ENCODE data around the gene PKP2.
"Not testable (repeated sequence)": the region's sequence is repeated elsewhere in the genome, so short reads cannot be mapped to it uniquely, and the experiment has no call there.

PKP2 gene

DNA sequence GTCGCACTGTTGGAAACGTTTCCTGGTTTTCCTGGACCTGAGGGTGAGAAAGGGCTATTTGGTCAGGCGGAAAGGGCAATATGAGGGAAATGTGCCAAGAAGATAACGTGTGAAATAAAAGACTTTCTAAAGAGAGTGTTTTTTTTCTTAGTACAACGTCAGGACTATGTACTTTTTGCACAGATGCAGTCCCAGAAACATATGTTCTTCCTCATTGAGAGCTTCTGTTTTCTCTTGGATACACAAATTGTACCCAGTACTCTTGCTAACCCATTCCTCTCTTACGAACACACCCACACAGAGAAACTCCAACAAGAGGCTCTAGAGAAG, 669 bp upstream of the PKP2 start:
- no peak for DNase-seq (ENCODE audit: extremely low read depth in 1 of 2, low read depth in 1 of 2)

DNA sequence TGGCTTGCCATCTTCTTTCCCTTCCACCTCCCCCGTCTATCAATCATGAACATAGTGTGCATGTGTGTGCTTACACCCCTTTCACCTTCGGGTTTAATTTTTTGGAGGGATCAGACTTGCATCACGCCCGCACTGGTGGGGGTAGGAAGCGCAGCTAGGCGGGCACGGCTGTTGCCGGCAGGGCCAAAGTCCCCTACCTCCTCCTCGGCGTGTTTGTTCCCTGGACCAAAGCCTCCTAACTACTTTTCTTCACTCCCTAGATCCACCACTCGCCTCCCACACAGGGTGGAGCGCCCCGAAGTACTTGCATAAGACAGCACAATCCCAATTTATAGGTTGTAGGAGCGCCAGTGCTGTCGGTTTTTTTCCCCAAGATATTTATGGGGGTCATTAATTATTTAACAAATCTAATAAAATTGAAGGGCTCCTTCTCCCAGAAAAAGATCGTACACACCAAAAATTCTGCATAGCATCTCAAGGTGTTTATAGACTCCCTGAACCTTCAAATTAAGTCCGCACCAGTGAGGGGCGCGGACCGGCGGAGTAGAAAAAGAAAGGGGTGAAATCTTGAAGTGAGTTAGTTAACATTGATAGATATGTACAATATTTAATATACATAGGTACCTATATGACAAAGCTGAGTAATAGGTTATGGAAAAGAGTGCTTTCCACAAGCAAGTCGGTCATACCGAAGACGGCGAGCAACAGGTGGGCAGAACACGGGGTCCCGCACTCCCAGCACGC, 717 bp downstream of the PKP2 start:
- no peak for DNase-seq (ENCODE audit: extremely low read depth in 1 of 2, low read depth in 1 of 2)

DNA sequence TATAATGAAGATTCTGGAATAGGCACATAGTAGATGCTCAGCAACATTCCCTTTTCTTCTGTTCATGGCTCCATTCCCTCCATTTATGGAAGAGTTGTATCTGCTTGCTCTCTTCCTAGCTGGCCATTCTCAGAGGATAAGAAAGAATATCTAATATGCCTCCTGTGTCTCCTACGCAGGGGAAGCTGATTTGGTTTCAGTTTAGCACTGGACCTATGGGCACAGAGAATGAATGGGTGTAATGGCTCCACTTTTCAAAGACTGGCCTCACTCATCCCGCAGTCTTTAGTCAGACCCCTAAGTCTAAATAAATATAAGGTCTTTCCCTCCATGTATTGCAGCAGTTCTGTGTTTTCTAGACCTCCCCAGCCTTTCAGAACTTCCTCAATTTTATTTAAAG, 2.0 kb downstream of the PKP2 start:
- DNase-seq (ENCODE audit: extremely low read depth in 1 of 2, low read depth in 1 of 2), result no peak

DNA sequence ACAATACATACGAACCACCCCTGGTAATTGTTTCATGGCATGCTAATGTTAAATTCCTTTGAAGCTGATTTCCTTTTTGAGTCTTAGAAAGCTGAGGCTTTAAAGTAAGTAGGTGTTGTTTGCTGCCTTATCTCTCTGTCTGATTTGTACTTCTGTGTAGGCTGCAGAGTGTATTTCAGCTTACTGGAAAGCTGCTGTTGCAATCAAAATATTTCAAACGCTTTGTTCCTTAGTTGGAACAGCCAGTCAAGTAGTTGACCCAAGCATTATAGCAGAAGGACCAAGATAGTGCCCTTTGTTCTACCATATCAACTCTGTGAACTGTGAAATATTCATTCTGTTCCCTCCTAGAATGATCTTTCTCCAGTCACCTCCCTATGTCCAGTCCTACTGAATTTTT, 3.1 kb downstream of the PKP2 start:
- DNase-seq (ENCODE audit: extremely low read depth in 1 of 2, low read depth in 1 of 2), result no peak

DNA sequence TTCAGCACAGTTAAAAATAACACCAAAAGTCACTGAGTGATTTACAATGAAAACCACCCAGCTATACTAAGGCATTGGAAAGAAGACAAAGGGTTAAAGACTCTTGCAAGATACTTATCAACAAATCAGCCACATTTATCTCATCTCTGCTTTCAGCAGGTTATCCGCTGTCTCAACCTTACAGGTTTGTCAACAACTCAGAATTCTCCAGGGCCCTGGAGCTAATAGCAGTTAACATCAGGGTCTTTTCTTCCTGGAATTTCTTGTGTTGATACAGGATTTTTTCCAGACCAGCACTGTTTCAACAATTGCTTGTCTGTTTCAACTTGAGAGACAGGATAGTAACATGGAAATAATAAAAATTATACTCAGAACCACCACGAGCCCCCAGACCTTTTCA, 3.5 kb downstream of the PKP2 start:
- DNase-seq (ENCODE audit: extremely low read depth in 1 of 2, low read depth in 1 of 2), result no peak

DNA sequence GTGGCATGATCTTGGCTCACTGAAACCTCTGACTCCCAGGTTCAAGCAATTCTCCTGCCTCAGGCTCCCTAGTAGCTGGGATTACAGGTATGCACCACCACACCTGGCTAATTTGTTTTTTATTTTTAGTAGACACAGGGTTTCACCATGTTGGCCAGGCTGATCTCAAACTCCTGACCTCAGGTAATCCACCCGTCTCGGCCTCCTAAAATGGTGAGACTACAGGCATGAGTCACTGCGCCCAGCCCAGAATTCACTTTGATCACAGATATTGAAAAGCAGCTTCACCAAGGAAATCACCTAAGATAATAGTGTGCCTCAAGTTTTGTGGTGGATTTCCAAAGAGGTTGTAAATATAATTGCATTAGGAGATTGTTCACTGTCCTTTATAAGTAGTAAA, 4.2 kb downstream of the PKP2 start:
- not testable (repeated sequence) for DNase-seq (ENCODE audit: extremely low read depth in 1 of 2, low read depth in 1 of 2)

DNA sequence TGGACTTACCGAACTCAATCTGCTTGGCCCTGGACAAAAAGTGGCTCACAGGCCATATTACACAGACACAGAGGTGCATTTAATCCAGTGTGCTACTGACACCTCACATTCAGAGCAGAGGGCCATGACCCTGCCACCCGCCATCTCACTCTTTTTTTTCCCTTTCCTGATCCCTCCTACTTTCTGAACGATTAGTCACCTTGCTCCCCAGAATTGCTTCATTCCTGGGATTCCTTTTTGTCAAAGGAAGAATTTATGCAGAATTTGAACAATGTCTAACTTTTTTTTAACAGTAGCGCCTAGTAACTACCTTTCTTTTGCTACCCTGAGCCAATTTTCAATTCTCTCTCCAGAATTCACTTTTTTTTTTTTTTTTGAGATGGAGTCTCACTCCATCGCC, 4.6 kb downstream of the PKP2 start:
- no peak for DNase-seq (ENCODE audit: extremely low read depth in 1 of 2, low read depth in 1 of 2)

DNA sequence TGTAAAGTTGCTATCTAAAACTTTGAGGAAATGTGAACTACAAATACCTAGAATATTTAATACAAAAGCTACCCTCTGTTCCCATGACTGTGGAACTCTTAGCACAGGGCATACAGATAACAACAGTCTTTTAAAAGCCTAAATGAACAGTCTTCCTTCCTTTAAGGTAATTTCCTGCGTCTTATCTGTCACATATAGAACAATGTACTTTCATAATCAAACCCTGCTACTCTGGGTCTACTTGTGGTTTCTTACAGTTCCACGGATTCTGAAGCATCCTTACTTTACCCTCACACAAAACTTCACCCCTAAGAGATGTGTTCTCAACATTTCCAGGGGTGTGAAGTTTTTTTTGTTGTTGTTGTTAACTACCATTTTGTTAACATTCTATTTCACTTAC, 5.1 kb downstream of the PKP2 start:
- DNase-seq (ENCODE audit: extremely low read depth in 1 of 2, low read depth in 1 of 2), result no peak

DNA sequence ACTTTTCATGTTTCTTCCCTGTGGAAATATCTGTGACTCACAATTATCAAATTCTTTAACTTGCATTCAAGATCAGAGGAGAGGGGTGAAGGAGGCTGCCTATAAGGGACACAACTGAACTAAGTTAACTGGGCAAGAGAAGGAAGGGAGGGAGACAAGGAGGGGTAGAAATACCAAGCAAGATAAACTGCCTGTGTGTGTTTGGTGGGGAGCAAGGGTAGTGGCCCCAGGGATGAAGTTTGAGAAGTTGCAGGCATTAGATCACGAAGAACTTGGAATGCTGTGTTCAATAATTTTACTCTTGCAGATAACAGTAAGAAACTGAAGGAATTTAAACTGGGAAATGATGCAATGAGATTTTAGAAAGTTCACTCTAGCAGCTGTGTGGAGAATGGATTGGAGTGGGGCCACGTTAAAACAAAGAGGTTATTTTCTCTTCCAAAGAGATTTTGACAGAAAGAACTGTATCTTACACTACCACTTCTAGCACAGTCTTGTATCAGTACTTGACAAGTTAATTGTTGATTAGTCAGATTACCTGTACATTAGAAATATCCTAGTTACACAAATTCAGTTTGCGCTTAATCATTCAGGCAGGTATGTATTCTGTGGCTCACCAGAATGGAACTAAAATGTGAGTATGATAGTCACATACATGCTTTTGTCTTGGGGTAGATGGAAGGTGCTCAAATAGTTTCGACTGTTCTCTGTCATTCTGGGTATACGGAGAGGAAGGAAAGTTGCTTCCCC, 7.4 kb downstream of the PKP2 start:
- DNase-seq (ENCODE audit: extremely low read depth in 1 of 2, low read depth in 1 of 2), result no peak

DNA sequence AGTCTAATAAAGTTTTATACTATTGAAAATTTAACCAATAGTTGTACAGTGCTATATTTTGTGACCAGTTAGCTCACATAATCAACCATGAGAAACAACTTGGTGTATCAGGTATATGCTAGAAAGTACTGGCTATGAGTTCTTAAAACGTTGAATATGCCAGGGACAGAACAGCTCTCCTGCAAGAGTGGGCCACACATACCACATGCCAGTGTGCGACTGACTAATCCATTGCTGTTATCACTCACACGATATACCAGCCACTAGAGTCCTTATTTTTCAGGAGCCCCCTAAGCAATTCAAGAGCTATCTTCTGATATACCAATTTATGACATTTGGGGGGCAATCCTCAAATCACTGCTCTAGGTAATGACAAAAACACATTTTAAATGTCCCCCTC, 9.5 kb downstream of the PKP2 start:
- no peak for DNase-seq (ENCODE audit: extremely low read depth in 1 of 2, low read depth in 1 of 2)

DNA sequence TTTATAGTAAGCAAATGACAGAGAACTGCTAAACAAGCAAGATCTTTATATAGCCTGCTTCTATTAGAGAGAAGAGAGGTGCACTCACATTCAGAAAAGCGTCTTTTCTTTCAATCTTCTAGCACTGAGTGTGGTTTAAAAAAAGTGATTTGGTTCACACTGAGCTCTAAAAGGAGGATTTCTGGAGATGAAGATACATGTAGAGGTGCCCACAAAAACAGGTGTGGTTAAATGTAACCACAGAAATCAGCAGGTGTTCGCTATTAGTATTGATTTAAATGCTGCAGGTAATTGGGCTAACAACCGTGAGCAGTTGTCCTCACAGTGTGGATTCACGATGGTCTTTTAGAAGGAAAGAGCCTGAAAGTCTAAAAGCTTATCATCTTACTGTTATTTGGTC, 10.7 kb downstream of the PKP2 start:
- DNase-seq (ENCODE audit: extremely low read depth in 1 of 2, low read depth in 1 of 2), result no peak

DNA sequence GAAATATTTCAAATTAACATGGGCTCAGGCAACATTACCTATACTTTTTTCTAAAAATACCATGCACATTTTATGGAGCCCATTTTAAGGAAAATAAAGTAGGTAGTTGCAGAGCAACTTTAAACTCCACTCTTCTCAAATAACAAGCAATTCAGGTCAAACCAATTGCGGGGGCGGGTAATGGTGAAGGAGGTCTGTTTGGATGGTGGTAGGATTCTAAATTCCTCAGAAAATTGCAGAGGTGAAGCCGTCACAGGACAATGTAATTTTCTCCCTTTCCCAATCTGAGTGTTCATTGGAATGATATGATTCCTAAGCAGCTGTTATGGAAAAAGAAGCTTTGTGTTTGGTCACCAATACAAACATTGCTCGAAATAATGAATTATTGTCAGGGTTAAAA, 11.6 kb downstream of the PKP2 start:
- DNase-seq (ENCODE audit: extremely low read depth in 1 of 2, low read depth in 1 of 2), result no peak

DNA sequence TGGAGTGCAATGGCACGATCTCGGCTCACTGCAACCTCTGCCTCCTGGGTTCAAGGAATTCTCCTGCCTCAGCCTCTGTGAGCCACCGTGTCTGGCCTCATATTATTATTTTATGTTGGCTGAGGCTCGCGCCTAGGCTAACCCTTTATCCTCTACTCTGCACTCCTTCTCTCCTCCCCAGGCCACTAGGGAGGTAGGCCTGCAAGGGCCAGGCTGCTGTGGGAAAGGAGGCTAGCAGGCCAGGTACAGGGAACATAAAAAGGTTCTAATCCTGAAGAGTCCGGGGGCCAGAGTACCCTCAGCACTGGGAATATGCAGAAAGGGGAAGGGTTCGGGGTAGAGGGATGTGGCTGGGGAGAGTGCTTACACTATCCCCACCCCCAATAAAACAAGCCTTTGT, 14.9 kb downstream of the PKP2 start:
- DNase-seq (ENCODE audit: extremely low read depth in 1 of 2, low read depth in 1 of 2), result no peak

DNA sequence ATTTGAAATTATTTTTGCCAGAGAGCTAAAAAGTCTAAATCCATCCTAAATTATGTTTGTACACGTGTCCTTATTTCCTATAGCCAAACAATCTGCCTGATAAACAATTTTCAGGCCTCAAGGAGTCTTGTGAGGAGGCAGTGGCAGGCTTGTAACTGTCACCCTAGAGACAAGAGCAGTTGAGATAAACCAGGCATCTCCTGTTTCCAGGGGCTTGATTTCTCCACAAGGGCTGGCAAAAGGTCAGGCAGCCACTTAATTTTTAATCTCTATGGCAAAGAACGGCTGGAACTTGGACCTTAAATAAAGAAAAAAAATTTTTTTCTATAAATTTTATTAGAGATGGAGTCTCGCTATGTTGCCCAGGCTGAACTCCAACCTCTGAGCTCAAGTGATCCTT, 15.5 kb downstream of the PKP2 start:
- DNase-seq (ENCODE audit: extremely low read depth in 1 of 2, low read depth in 1 of 2), result no peak

DNA sequence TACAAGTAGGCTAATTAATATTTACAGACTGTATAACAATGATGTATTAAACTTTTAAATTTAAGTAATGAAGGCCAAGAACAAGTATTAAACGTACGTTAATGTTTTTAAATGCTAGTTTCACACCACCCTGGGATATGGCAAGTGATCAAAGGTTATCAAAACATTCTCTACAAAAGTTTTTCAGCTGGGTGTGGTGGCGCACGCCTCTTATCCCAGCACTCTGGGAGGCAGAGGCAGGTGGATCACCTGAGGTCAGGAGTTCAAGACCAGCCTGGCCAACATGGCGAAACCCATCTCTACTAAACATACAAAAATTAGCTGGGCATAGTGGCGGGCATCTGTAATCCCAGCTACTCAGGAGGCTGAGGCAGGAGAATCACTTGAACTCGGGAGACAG, 17.5 kb downstream of the PKP2 start:
- DNase-seq (ENCODE audit: extremely low read depth in 1 of 2, low read depth in 1 of 2), result not testable (repeated sequence)

DNA sequence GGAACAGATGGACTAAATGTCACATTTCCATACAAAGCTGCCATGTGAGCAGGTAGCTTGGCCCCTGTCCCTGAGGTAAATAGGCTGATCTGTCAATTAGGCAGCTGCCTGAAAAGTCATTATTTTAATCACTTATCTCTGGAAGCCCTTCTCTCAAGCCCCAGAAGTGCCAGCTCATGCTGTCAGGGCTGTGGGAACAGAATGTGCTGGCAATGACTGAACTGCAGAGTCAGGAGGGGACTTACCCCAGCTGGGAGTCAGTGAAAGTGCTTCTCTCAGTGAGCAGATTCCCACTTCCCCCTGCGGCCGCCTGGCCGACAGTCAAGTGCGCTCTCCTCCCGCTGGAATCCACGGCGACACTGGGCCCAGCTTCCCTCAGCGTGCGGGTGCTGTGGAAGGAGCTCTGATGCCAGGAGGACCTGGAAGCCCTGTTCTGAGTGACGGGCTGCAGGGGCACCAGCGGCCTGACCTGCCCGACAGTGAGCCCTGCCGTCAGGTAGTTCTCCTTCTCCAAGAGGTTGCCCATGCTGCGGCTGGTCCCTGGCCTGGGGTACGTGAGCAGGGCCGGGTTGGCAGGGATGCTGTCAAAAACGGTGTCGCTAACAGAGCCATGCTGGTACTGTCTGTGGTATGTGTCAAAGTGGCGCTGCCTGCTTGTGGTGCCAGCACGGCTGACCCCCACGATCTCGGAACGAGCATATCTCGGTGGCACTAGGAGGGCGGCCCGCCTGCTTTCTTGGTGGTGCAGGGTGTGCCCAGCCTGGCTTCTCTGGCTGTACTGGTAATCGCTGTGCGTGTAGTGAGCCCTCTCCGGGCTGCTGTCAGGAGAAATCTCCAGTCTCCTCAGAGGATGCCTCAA, 18.7 kb downstream of the PKP2 start:
- no peak for DNase-seq (ENCODE audit: extremely low read depth in 1 of 2, low read depth in 1 of 2)

DNA sequence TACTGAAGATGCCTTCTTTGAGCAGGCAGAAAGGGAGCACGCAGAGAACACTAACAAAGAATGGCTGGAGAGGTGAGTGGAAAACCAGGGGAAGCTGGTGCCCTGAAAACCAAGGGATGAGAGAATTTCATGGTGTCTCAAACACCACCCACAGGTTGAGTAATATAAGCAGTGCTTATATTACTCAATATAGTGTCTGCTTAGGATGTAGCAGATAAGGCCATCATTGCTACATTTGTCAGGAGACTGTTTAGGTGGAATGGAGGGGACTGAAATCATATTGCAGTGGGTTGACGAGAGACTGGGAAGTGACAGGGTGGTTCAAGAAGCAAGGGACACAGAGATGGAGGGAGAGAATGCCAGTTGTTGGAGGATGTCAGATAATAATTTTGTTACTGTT, 20.6 kb downstream of the PKP2 start:
- no peak for DNase-seq (ENCODE audit: extremely low read depth in 1 of 2, low read depth in 1 of 2)

DNA sequence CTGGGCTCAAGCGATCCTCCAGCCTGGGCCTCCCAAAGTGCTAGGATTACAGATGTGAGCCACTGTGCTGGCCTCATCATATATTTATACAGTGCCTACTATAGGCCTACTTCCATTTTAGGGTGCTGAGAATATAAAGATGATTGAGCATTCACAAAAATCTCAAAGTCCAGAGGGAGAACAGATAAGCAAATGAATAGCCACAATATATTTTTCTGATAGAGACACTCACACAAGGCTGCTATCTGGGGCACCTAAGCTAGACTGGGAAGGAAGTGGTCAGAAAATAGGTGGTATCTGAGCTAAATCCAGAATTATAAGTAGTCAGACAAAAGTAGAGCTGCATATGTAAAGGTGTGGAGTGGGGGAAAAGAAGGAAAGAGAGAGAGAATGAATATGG, 21.6 kb downstream of the PKP2 start:
- DNase-seq (ENCODE audit: extremely low read depth in 1 of 2, low read depth in 1 of 2), result no peak

DNA sequence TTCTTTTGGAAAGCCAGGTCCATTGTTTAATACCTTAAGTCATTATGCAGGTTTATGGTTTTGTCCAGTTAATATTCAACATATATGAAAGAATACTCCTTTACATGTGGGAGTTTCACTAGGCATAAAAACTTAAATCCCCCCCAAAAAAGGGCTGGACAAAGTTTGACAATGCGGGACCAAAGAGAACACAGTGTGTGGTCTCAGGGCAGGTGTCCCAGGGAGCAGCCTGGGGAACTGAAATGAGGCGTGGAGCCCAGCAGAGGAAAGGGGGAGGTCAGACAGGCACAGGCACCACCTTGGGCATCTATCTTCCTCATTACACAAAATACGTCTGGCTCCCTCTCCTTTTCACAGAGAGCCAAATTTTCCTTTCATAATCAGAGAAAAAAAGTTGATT, 22.5 kb downstream of the PKP2 start:
- no peak for DNase-seq (ENCODE audit: extremely low read depth in 1 of 2, low read depth in 1 of 2)

DNA sequence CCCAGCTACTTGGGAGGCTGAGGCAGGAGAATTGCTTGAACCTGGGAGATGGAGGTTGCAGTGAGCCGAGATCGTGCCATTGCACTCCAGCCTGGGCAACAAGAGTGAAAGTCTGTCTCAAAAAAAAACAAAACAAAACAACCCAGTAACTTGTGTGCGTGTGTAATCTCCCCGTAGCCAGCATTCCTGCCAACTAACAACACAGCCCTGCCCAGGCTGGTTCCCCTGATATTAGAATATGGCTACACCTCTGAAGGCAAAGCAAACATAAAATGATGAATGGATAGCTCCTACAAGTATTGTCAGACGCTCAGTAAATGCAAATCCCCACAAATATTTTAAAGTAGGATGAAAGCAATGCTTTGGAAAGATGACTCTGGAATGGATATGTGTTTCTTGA, 24.2 kb downstream of the PKP2 start:
- not testable (repeated sequence) for DNase-seq (ENCODE audit: extremely low read depth in 1 of 2, low read depth in 1 of 2)

DNA sequence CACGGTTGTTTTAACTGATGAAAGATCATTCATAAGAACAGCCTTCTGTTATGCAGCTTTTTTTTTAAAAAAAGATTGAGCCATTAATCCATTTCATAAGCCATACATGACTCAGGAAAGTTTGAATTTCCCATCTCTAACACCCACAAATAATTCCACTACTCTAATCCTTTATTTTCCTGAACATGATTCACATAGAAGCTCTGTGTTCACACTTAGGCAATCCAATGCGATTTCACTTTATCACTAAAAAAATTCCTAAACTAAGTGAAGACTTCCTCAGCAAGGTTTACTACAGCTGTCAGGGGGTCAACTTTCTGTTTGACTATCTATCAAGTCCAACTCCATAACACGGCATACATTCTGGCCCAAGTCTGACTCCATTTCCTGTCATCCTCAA, 25.9 kb downstream of the PKP2 start:
- DNase-seq (ENCODE audit: extremely low read depth in 1 of 2, low read depth in 1 of 2), result no peak

DNA sequence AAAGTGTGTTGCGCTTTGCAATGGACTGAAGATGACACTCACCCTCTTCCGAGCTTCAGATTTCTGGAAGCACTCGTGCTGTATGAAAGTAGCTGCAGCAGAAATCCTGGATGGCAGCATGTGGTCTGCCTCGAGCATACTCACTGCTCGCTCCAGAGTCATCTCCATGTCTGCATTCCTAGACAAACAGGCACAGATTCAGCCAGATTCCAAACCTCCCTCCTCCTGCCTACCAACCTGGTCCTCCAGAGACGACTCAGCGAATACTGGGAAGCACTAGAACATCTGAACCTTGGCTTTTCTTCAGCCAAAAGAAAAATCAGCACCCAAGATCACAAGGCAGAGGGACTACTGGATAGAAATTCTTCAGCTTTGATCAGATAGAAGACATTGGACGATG, 27.7 kb downstream of the PKP2 start:
- no peak for DNase-seq (ENCODE audit: extremely low read depth in 1 of 2, low read depth in 1 of 2)
